Progenitor cell of endocrine pancreas (in vitro differentiated cells): ENCODE data around the gene FAM193A. TPM values are rescaled to one million over a fixed set of nuclear protein-coding genes. Genes with fewer than 3 reads are reported as not detected.

Source experiments
- DNase-seq: peaks from one replicate; pipeline ENCODE4 v3.0.0; 2021; ENCODE audit warnings: low spot score; ENCODE audit not compliant: unreplicated experiment
- H3K27ac Mint-ChIP-seq: 2 replicates; pipeline ENCODE4 v1.8.0; 2021; ENCODE audit warnings: mild to moderate bottlenecking, moderate library complexity, mixed read lengths
- H3K27me3 Mint-ChIP-seq: 2 replicates; pipeline ENCODE4 v1.8.0; 2021; ENCODE audit warnings: mixed read lengths
- H3K36me3 Mint-ChIP-seq: 2 replicates; pipeline ENCODE4 v1.8.0; 2022; ENCODE audit warnings: mixed read lengths; ENCODE audit not compliant: insufficient read depth
- H3K4me1 Mint-ChIP-seq: 2 replicates; pipeline ENCODE4 v1.8.0; 2021; ENCODE audit warnings: low read depth, mixed read lengths
- H3K4me3 Mint-ChIP-seq: 2 replicates; pipeline ENCODE4 v1.8.0; 2021; ENCODE audit warnings: low read depth, mild to moderate bottlenecking, moderate library complexity, mixed read lengths
- H3K9me3 Mint-ChIP-seq: 2 replicates; pipeline ENCODE4 v1.8.0; 2021; ENCODE audit warnings: low read depth, mixed read lengths
- CTCF ChIP-seq: fragments of 200-600 bp; sonication (generic); IDR thresholded peaks from one replicate; pipeline ENCODE4 v1.5.0; 2021; ENCODE audit warnings: antibody characterized with exemption, mild to moderate bottlenecking; ENCODE audit not compliant: unreplicated experiment
- total RNA-seq: library from RNA; stranded (reverse); gene quantifications from 2 replicates; pipeline ENCODE4 v1.2.1, GENCODE V29; 2021

Gene FAM193A
- total RNA-seq, 1 donor from 2014 or later = 53.4 TPM

DNA sequence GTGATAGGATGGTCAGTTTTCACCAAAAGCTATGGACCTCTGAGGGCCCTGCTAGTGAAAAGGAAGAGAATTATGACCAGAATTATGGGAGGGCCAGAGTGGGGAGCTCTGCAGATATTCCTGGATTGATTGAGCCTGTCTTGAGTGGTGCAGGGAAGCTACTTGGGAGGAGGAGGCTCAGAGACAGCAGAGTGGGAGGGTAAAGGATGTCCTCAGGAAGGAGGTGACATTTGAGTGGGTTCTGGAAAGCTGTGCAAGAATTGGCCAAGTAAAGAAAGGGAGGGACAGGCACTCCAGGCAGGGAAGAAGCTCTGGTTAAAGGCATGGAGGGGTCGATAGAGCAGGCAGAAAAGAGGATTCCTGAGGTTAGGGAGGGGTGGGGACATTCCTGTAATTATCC, 43.5 kb upstream of the FAM193A start:
- H3K27me3 Mint-ChIP-seq = no peaks in the 10 kb centered on the region
- no peak for DNase-seq
- no peak overlapping the region for H3K4me3 Mint-ChIP-seq
- H3K27ac Mint-ChIP-seq = peak overlapping the region; percentile 31
- peaks cover 20% of the 10 kb centered on the region for H3K36me3 Mint-ChIP-seq
- H3K4me1 Mint-ChIP-seq = no peaks in the 10 kb centered on the region
- TF ChIP-seq CTCF = no peak
- H3K9me3 Mint-ChIP-seq = no peaks in the 10 kb centered on the region

- Mint-ChIP-seq H3K27me3 (no peaks in the 10 kb centered on the region), H3K4me1 (no peaks in the 10 kb centered on the region), H3K27ac (peak overlapping the region; percentile 50), H3K9me3 (no peaks in the 10 kb centered on the region), H3K36me3 (peaks cover 21% of the 10 kb centered on the region), H3K4me3 (no peak overlapping the region)
- no peak for DNase-seq
- TF ChIP-seq CTCF = no peak
These were observed 41.5 kb upstream of the FAM193A start for GRCh38 chr4:2494992-2495391.

DNA sequence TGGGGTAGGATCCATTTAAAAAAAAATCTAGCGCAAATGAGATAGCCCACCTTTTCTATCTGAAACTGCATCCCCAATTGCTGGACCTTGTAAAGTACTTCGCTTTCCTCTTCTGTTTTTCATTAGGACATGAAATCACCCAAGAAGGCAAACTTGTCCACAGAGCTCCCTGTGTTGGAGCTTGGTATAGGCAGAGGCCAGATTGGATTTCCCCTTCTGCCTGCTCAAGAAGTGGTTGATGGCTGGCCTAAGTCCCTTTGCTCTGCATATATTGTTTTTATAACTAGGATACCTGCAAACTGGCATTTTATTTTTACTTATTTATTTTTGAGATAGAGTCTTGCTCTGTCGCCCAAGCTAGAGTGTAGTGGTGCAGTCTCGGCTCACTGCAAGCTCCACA, 39.1 kb upstream of the FAM193A start:
- Mint-ChIP-seq H3K4me1 (no peaks in the 10 kb centered on the region), H3K9me3 (no peaks in the 10 kb centered on the region), H3K27me3 (no peaks in the 10 kb centered on the region), H3K27ac (no peak overlapping the region), H3K36me3 (peaks cover 21% of the 10 kb centered on the region), H3K4me3 (no peak overlapping the region)
- TF ChIP-seq CTCF = no peak
- DNase-seq = no peak

- Mint-ChIP-seq H3K4me1 (no peaks in the 10 kb centered on the region), H3K9me3 (no peaks in the 10 kb centered on the region), H3K36me3 (peaks cover 17% of the 10 kb centered on the region), H3K27me3 (no peaks in the 10 kb centered on the region), H3K27ac (no peak overlapping the region), H3K4me3 (no peak overlapping the region)
- no peak for DNase-seq
- TF ChIP-seq CTCF = no peak
These were observed 38.5 kb upstream of the FAM193A start for GRCh38 chr4:2497931-2498330.

DNA sequence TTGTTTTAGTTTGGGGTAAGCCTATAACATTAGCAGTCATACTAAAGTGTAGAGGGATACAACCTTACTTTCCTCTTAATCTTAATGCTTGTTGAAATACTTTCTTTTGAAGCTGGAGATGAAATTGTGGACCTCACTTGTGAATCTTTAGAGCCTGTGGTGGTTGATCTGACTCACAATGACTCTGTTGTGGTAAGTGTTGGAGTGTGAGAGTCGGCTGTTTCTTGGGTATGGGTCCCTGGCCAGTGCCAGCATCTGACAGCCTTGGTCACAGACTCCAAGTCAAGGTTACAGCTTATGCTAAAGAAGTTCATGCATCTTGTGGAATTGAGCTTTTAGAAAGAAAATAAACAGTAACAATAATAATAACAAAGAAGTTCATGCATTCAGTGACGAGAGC, 35.9 kb upstream of the FAM193A start:
- Mint-ChIP-seq H3K4me3 (no peak overlapping the region), H3K9me3 (no peaks in the 10 kb centered on the region), H3K27ac (no peak overlapping the region), H3K4me1 (no peaks in the 10 kb centered on the region), H3K27me3 (no peaks in the 10 kb centered on the region), H3K36me3 (peaks cover 17% of the 10 kb centered on the region)
- DNase-seq = no peak
- no peak for TF ChIP-seq CTCF
